T47D (cell line): ENCODE data around the gene ADAMTS2.

ENCODE experiments used
- DNase-seq, 2 experiments: peaks; one replicate each; pipeline versions ENCODE4 v3.0.0 to v3.0.0-alpha.2; 2011 to 2012; ENCODE audit warnings: low read depth in 1 of 2, low spot score in 1 of 2
- JUND ChIP-seq: IDR thresholded peaks from 2 replicates; pipeline ENCODE4 v1.6.1; 2012; ENCODE audit warnings: low read depth
- in situ Hi-C: cut with HindIII; loops from 2 replicates; pipeline ENCODE4 v1.10.0; 2016; ENCODE audit warnings: low sequenced_read_pairs, low pct_unique_long_range_greater_than_20kb

The ADAMTS2 gene

DNA sequence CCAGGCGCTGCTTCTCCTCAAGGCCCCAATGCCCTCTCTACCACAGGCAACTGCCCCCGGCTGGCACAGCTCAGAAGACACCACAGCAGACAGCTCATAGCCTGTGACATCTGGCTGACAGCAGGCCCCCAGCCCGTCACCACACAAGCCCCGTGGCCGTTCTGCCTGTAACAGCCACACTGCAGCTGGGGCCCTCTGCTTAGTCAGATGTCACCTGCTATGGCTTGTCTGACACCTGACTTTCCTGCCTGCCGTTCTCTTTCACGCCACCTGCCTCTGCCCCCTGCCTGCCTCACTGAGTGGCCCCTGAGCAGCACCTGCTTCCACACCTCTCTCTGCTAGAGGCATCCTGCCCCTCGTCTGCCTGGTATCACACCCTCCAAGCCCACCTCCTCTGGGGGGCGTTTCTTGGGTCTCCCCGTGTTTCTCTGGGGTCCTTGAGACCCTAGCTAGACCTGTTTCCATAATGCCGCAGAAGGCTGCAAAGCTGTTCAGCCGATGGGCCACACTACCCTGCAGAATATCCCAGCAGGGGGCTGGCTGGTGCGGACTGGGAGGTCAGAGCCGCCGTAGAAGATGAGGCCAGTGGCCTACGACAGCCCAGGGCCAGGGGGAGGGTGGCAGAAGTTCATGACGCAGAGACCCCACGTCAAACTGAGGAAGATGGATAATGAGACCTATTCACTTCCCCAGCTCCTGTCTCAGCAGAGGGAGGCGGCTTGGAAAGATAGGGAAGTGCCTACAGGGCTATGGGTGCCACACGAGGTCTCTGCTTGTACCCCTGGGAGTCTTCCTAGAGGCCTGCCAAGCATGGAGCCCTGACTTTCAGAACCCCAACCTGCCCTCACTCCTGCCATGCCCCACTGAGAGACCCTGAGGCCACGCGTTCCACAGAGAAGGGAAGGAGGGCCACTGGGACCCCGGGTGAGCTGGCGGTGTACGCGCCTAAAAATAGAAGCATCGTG lies 190.0 kb downstream of the ADAMTS2 start:
- in situ Hi-C loops: no loop called here
- TF ChIP-seq JUND: no peak
- no peak for DNase-seq

DNA sequence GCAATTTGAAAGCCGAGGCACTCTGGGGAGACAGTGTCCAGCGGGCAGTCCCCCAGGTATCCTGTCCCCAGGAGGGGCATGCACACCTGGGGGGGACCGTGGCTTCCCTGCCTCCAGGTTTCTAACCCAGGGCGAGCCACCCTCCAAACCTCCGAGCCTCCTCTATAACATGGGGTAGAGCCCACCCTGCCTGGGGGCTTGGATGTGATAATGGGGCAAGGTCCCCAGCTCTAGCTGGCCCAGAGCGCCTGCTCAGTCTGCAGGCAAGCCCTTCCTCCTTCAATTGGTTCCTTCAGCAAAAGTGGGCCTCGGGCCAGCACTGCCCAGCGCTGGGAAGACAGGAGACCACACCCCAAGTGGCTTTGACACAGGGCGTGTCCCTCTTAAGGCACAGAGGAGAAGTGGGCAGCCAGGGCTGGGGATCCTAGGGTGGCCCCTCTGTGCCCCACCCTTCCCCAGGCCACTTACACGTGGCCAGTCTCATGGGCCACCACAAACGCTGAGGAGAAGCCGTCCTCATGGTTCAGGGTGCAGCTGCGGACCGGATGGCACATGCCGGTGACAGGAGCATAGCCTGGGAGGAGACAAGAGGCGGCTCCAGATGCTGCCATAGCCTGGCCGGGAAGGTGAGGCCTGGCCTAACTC lies 190.8 kb downstream of the ADAMTS2 start:
- in situ Hi-C loops: no loop called here
- DNase-seq: no peak
- no peak for TF ChIP-seq JUND

DNA sequence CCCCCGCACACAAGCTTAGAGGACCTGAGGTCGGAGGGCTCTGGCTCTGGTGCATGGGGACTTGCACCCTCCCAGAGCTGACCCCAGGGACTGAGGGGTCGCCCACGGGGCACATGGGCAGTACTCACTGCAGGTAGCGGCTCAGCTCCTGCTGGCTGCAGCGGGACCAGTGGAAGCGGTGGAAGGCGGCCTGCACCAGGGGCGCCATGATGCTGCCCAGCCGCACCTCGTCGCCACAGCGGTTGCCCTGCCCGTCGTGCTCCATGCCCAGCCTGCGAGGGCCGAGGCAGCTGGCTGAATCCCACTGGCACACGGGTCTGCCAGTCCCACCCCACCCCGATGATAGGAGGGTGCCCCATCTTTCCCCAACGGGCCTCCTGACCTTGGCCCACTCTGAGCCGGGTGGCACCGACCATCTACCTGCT lies 191.3 kb downstream of the ADAMTS2 start:
- DNase-seq: no peak
- in situ Hi-C loops: no loop called here
- no peak for TF ChIP-seq JUND

DNA sequence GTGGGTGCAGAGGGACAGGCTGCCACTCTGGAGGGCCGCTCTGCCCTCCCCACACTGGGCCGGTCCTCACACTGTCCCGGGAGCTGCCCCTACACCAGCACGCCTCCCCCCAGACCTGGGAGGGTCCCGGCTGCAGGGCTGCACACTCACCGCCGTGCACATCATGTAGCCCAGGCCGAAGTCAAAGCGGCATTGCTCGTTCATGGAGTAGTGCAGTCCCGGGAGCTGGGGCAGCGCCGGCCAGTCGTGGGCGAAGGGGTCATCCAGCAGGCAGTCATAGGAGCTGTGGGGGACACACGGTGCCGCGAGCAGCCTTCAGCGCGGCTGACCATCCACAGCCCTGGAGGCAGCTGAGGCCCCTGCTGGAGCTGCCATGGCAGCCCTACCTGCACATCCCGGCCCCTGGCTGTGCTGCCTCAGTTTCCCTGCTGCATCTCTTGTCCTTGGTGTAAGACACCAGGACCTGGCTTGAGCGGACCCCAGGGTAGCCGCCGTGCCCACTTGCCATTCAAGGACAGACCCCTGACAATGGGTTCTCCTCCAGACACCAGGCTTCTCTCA lies 191.8 kb downstream of the ADAMTS2 start:
- no peak for TF ChIP-seq JUND
- DNase-seq: no peak
- in situ Hi-C loops: no loop called here

DNA sequence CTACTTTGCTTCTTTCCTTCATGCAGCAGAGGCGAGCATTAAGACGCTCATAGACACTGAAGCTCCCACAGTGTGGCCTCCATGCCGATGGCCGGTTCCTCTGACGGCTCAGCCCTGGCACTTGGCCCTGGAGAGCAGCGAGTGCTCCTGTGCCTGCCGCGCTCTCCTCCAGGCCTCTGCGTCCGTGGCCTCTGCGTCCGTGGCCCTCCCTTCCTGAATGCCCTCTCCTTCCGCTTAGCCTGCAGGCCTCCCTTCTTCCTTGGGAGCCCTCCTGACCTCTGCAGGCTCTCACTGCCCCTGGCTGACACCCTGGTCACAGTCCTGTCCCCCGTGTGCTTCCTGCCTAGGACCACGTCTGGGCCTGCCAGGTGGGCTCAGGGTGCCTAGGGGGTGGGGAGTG lies 192.3 kb downstream of the ADAMTS2 start:
- no peak for TF ChIP-seq JUND
- in situ Hi-C loops: no loop called here
- no peak for DNase-seq

DNA sequence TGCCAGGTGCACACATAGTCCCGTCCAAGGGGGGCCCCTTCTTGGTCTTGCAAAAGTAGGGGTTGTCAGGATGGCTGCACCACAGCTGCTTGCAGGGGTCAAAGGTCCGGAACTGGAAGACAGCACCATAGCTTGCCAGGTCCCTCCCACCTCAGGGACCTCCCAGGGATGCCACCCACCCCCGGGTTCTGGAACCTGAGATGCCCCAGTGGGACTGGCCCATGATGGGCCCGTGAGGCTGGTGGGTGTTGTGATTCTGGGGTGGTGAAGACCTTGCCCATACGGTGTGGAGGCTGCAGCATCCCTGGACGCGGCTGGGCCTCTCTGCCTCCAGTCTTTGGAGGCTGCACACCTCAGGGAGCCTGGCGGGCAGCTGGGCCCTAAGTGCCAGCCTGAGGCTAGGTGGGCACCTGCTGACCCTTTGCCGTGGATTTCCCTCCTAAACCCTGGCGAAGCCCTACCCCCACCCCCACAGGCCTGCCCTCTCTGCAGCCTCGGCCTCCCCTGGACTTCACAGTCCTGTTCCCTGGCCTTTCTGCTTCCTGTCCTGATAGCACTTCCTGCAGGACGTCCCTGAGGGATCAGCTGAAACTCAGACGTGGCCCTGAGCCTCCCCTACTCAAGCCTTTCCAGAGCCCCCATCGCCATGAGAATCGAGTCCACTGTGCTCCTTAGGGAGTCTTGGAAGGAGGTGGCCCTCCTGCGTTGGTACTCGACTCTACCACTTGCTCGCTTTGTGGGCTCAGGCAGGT lies 192.9 kb downstream of the ADAMTS2 start:
- no peak for DNase-seq
- TF ChIP-seq JUND: no peak
- in situ Hi-C loops: no loop called here

DNA sequence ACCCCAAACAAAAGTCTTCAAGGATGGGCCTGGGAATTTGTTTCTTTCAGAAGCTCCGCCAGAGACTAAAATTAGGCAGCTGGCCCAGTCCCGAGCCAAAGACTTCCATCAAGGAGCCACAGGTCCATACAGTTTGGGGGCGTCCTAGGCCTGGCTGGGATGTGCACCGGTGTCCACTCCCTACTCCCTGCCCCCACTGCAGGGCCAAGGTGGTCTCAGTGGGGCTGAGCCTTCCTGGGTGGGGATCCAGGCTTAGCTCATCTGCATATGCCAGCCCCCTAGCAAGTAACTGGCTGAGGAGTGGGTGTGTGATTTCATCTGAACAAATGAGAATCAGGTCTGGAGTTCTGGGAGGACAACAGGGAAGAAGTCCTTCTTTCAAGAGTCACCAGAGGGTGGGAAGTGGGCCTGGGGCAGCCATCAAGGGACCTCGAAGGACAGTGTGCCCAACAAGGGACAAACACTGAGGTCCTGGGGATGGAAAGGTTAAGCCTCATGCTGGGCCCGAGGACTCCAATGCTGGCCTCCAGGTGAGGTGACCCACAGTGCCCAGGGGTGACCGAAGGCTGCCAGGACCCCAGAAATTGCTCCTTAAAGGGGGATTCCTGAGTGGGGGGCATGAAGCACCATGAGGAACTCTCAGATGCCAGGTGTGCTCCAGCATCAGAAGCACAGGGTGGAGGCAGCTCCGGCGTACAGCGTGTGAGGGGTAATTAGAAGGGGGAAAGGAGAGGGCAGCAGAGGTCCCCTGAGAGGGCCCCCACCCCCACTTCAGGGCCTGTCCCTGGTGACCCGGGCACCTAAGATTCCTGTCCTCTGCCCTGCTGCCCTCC lies 193.8 kb downstream of the ADAMTS2 start:
- in situ Hi-C loops: no loop called here
- no peak for TF ChIP-seq JUND
- no peak for DNase-seq

DNA sequence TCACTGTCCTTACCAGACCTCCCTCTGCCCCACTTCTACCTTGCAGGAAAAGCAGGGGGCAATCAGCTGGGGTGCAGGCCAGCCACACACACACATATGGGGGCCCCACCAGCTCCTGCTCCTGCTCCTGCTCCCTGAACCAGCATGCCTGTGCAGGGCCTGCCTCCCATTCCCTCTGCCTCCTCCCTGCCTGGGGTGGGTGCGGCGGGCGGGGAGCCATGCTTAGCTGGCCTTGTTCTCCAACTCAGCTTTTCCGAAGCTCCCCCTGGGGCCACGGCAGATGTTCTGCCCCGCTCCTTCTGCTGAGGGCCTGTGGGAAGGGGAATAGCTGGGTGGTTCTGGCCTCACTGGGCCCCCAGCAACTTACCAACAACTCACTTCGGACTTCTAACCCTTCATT lies 195.2 kb downstream of the ADAMTS2 start:
- no peak for TF ChIP-seq JUND
- no peak for DNase-seq
- in situ Hi-C loops: no loop called here

DNA sequence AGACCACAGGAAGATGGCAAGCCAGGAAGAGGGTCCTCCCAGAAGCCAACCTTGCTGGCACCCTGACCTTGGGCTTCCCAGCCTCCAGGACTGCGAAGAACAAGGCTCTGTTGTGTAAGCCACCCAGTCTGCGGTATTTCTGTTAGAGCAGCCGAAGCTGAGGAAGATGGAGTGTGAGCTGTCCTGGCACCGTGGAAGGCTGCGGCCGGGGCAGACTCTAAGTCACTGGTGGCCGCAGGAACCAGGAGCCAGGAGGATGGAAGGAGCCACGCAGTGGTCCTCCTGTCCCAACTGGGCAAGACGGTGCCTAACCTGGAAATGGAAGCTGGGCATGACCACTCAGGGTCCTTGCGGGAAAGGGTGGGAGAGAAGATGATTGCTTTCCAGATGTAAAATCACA lies 196.0 kb downstream of the ADAMTS2 start:
- no peak for TF ChIP-seq JUND
- in situ Hi-C loops: no loop called here
- DNase-seq: no peak

DNA sequence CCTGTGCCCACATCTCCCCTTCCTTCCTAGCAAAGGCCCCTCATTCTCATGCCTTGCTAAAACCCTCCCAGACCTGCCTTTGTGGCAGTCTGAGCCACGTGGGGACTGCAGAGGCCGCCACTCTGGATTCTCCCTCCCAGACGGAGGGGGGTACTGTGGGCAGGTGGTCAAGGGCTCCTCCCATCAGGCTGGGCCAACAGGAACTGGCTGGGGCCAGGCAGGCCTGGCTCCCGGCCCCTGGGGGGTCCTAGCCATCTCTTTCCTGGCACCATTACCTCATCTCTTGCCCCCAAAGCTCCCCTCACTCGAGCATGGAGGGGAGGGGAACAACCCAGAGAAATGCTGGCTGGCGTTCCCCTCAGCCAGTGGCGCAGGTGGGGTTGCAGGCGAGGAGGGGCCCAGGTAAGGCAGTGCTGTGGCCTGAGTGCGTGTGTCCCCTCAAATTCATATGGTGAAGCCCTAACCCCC lies 196.5 kb downstream of the ADAMTS2 start:
- no peak for TF ChIP-seq JUND
- DNase-seq: no peak
- in situ Hi-C loops: no loop called here

DNA sequence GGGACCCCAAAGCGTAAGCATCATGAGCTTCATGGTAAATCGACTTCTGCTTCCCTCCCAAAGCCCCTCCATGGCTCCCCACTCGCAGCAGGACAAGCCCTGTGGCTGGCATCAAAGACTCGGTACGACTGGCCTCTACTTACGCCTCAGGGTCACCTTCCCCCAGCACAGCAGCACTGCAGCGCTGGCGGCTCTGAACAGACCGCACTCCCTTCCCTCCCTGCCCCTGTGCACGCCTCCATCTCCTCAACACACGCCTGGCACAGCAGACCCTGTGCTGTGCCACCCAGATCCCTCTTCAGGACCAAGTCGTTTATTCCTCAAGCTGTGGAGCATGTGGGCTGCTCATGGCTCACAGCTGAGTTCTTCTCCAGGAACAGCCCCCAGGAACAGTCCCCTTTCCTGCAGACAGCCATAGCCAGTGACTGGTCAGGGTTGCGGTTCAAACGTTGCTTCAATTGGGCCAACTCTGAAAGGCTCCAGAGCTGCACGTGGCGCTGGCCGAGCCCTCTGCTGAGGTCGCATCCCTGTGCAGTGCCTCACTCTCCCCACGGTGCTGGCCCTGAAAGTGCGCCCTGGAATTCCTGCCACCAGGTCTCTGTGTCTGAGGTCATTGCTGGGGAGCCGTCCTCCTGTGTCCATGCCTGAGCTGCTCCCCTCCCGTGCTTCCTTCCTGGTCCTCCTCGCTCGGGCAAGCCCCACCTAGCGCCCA lies 197.1 kb downstream of the ADAMTS2 start:
- DNase-seq: no peak
- no peak for TF ChIP-seq JUND
- in situ Hi-C loops: no loop called here
